Dendritic cell treated with granulocyte-macrophage colony-stimulating factor and Interleukin-4, amounts not matched to agents 40 ng/mL and 50 ng/mL, for 4 days (primary cell): ENCODE measurements around the gene BRD3.

Experiments
- H3K27ac Mint-ChIP-seq: one replicate; pipeline ENCODE4 v1.8.0; 2022; ENCODE audit warnings: mild to moderate bottlenecking, mixed read lengths
- H3K27me3 Mint-ChIP-seq: one replicate; pipeline ENCODE4 v1.8.0; 2022; ENCODE audit warnings: mild to moderate bottlenecking, mixed read lengths
- H3K36me3 Mint-ChIP-seq: one replicate; pipeline ENCODE4 v1.8.0; 2022; ENCODE audit warnings: low read depth, mixed read lengths
- H3K4me1 Mint-ChIP-seq: one replicate; pipeline ENCODE4 v1.8.0; 2022; ENCODE audit warnings: low read depth, mixed read lengths
- H3K4me3 Mint-ChIP-seq: one replicate; pipeline ENCODE4 v1.8.0; 2022; ENCODE audit warnings: mild to moderate bottlenecking, moderate library complexity, mixed read lengths
- H3K9me3 Mint-ChIP-seq: one replicate; pipeline ENCODE4 v1.8.0; 2022; ENCODE audit warnings: mixed read lengths
- intact Hi-C: fragments of 100-400 bp; cut with micrococcal nuclease; formaldehyde crosslinking; loops from one replicate; pipeline ENCODE4 v1.15.0; 2022

Gene BRD3

GRCh38 chr9:134062461-134063087 lies 5.3 kb downstream of the BRD3 start:
- Mint-ChIP-seq H3K9me3 (no peaks in the 10 kb centered on the region), H3K4me1 (peaks cover 91% of the 10 kb centered on the region), H3K27ac (peak overlapping the region; percentile 55), H3K4me3 (no peak overlapping the region), H3K27me3 (peaks cover 18% of the 10 kb centered on the region), H3K36me3 (peaks cover 27% of the 10 kb centered on the region)
- intact Hi-C loops = no loop called here

- Mint-ChIP-seq H3K4me3 (no peak overlapping the region), H3K27me3 (peaks cover 23% of the 10 kb centered on the region), H3K9me3 (no peaks in the 10 kb centered on the region), H3K4me1 (peaks cover 96% of the 10 kb centered on the region), H3K27ac (peak overlapping the region; percentile 61), H3K36me3 (peaks cover 34% of the 10 kb centered on the region)
- intact Hi-C loops = no loop called here
Measured at GRCh38 chr9:134061688-134062371, 6.0 kb downstream of the BRD3 start.

GRCh38 chr9:134061019-134061687 lies 6.7 kb downstream of the BRD3 start:
- peak overlapping the region; percentile 61 for H3K27ac Mint-ChIP-seq
- peaks cover 39% of the 10 kb centered on the region for H3K36me3 Mint-ChIP-seq
- peaks cover 23% of the 10 kb centered on the region for H3K27me3 Mint-ChIP-seq
- intact Hi-C loops = no loop called here
- peaks cover 96% of the 10 kb centered on the region for H3K4me1 Mint-ChIP-seq
- no peaks in the 10 kb centered on the region for H3K9me3 Mint-ChIP-seq
- no peak overlapping the region for H3K4me3 Mint-ChIP-seq

- H3K36me3 Mint-ChIP-seq = peaks cover 39% of the 10 kb centered on the region
- H3K27me3 Mint-ChIP-seq = peaks cover 23% of the 10 kb centered on the region
- intact Hi-C loops = no loop called here
- peaks cover 96% of the 10 kb centered on the region for H3K4me1 Mint-ChIP-seq
- H3K27ac Mint-ChIP-seq = peak overlapping the region; percentile 61
- peak overlapping the region; percentile 14 for H3K4me3 Mint-ChIP-seq
- H3K9me3 Mint-ChIP-seq = no peaks in the 10 kb centered on the region
Measured at GRCh38 chr9:134060546-134060945, 7.3 kb downstream of the BRD3 start.

- H3K27me3 Mint-ChIP-seq = peaks cover 23% of the 10 kb centered on the region
- H3K27ac Mint-ChIP-seq = peak overlapping the region; percentile 61
- intact Hi-C loops = no loop called here
- peak overlapping the region; percentile 49 for H3K4me3 Mint-ChIP-seq
- H3K9me3 Mint-ChIP-seq = no peaks in the 10 kb centered on the region
- H3K4me1 Mint-ChIP-seq = peaks cover 96% of the 10 kb centered on the region
- peaks cover 43% of the 10 kb centered on the region for H3K36me3 Mint-ChIP-seq
Measured at GRCh38 chr9:134059661-134060395, 8.0 kb downstream of the BRD3 start.

GRCh38 chr9:134059188-134059641 lies 8.6 kb downstream of the BRD3 start:
- Mint-ChIP-seq H3K9me3 (no peaks in the 10 kb centered on the region), H3K27ac (peak overlapping the region; percentile 61), H3K27me3 (peaks cover 23% of the 10 kb centered on the region), H3K4me1 (peaks cover 94% of the 10 kb centered on the region), H3K4me3 (peak overlapping the region; percentile 49), H3K36me3 (peaks cover 49% of the 10 kb centered on the region)
- intact Hi-C loops = no loop called here

GRCh38 chr9:134058716-134059115 lies 9.1 kb downstream of the BRD3 start:
- Mint-ChIP-seq H3K9me3 (no peaks in the 10 kb centered on the region), H3K4me3 (no peak overlapping the region), H3K36me3 (peaks cover 52% of the 10 kb centered on the region), H3K27me3 (peaks cover 23% of the 10 kb centered on the region), H3K4me1 (peaks cover 92% of the 10 kb centered on the region), H3K27ac (peak overlapping the region; percentile 61)
- intact Hi-C loops = no loop called here

GRCh38 chr9:134057751-134058701 lies 9.8 kb downstream of the BRD3 start:
- H3K27me3 Mint-ChIP-seq = peaks cover 23% of the 10 kb centered on the region
- no peaks in the 10 kb centered on the region for H3K9me3 Mint-ChIP-seq
- intact Hi-C loops = no loop called here
- H3K27ac Mint-ChIP-seq = no peak overlapping the region
- no peak overlapping the region for H3K4me3 Mint-ChIP-seq
- peaks cover 52% of the 10 kb centered on the region for H3K36me3 Mint-ChIP-seq
- H3K4me1 Mint-ChIP-seq = peaks cover 85% of the 10 kb centered on the region

GRCh38 chr9:134057307-134057657 lies 10.5 kb downstream of the BRD3 start:
- Mint-ChIP-seq H3K4me3 (no peak overlapping the region), H3K27ac (peak overlapping the region; percentile 34), H3K36me3 (peaks cover 53% of the 10 kb centered on the region), H3K9me3 (no peaks in the 10 kb centered on the region), H3K27me3 (peaks cover 16% of the 10 kb centered on the region), H3K4me1 (peaks cover 78% of the 10 kb centered on the region)
- intact Hi-C loops = no loop called here

GRCh38 chr9:134056483-134057306 lies 11.1 kb downstream of the BRD3 start:
- no peaks in the 10 kb centered on the region for H3K9me3 Mint-ChIP-seq
- H3K4me3 Mint-ChIP-seq = no peak overlapping the region
- peak overlapping the region; percentile 34 for H3K27ac Mint-ChIP-seq
- peaks cover 15% of the 10 kb centered on the region for H3K27me3 Mint-ChIP-seq
- peaks cover 59% of the 10 kb centered on the region for H3K36me3 Mint-ChIP-seq
- intact Hi-C loops = no loop called here
- H3K4me1 Mint-ChIP-seq = peaks cover 72% of the 10 kb centered on the region

- H3K9me3 Mint-ChIP-seq = no peaks in the 10 kb centered on the region
- H3K36me3 Mint-ChIP-seq = peaks cover 66% of the 10 kb centered on the region
- peaks cover 65% of the 10 kb centered on the region for H3K4me1 Mint-ChIP-seq
- intact Hi-C loops = no loop called here
- no peak overlapping the region for H3K4me3 Mint-ChIP-seq
- H3K27me3 Mint-ChIP-seq = peaks cover 15% of the 10 kb centered on the region
- no peak overlapping the region for H3K27ac Mint-ChIP-seq
Measured at GRCh38 chr9:134055981-134056461, 11.8 kb downstream of the BRD3 start.
